Activated CD8-positive, alpha-beta memory T cell treated with anti-CD3 and anti-CD28 coated beads for 1 hour (primary cell): ENCODE data around the gene MAPKAP1.
"Not testable (repeated sequence)": the region's sequence is repeated elsewhere in the genome, so short reads cannot be mapped to it uniquely, and the experiment has no call there.

Experiments used
- DNase-seq, 2 donors: peaks; one replicate each; pipeline ENCODE4 v3.0.0-alpha.2; 2020; ENCODE audit warnings: low read depth in 1 of 2; ENCODE audit errors: extremely low read depth in 1 of 2

The MAPKAP1 gene

DNA sequence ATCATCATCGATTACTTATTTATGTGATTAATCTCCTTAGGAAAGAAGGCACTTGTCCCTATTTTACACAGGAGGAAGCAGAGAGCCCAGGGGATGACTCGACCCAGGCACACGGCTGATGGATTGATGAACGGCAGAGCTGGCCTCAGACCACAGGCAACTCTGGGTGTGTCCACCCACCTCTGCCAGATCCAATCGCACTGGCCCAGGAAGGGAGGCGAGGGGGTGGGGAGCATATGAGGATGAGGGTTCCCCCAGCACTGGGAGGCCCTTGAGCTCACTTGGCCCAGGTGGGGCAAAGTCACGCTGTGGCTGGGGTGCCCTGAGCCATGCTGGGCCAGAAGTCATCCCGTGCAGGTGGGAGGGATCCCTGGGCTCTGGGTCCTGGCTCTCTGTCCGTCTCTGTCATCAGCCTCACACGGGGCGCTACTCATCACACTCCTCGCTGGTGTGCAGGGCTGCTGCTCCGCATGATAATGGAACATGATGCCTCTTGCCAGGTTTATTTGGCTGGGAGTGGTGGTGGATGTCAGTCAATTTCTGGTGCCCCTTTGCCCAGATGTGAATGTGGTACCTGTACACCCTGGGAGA is 285.3 kb downstream of the MAPKAP1 start:
- DNase-seq = no peak

- no peak for DNase-seq
Measured at GRCh38 chr9:125421166-125421565, 285.8 kb downstream of the MAPKAP1 start.

GRCh38 chr9:125418404-125418803 is 288.6 kb downstream of the MAPKAP1 start:
- DNase-seq = no peak

- DNase-seq = no peak
Measured at GRCh38 chr9:125416517-125416916, 290.5 kb downstream of the MAPKAP1 start.

GRCh38 chr9:125415583-125416460 is 291.2 kb downstream of the MAPKAP1 start:
- DNase-seq = no peak

DNA sequence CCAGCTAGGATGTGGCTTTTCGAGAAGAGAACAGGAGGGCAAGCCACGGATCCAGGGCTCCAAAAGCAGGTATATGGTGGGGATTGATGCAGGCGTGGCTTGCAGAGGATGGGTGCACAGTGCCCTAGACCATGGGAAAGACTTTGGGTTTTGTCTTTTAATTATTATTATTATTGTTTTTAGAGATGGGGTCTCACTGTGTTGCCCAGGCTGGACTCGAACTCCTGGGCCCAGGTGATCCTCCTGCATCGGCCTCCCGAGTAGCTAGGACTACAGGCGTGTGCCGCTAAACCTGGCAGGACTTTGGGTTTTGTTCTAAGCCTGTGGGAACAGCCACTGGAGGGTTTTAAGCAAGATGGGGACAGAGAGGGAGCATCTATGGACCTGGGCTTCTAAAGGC is 293.4 kb downstream of the MAPKAP1 start:
- DNase-seq = no peak

DNA sequence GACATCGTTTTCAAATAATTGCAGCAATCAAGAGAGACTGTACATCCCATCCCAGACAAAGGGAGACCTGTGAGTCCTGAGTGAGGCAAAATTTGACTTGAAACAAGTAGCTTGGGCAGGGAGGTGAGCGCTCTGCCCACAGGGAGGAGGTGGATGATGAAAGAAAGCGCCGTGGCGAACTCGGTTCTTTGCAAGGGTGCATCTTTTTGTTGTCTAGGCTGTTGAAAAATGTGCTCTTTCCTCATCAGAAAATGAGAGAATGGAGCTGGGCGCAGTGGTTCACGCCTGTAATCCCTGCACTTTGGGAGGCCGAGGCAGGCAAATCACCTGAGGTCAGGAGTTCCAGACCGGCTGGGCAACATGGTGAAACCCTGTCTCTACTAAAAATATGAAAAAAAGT is 294.8 kb downstream of the MAPKAP1 start:
- no peak for DNase-seq

- DNase-seq = no peak
Measured at GRCh38 chr9:125411171-125411756, 295.7 kb downstream of the MAPKAP1 start.

- DNase-seq = no peak
Measured at GRCh38 chr9:125410522-125410894, 296.5 kb downstream of the MAPKAP1 start.

DNA sequence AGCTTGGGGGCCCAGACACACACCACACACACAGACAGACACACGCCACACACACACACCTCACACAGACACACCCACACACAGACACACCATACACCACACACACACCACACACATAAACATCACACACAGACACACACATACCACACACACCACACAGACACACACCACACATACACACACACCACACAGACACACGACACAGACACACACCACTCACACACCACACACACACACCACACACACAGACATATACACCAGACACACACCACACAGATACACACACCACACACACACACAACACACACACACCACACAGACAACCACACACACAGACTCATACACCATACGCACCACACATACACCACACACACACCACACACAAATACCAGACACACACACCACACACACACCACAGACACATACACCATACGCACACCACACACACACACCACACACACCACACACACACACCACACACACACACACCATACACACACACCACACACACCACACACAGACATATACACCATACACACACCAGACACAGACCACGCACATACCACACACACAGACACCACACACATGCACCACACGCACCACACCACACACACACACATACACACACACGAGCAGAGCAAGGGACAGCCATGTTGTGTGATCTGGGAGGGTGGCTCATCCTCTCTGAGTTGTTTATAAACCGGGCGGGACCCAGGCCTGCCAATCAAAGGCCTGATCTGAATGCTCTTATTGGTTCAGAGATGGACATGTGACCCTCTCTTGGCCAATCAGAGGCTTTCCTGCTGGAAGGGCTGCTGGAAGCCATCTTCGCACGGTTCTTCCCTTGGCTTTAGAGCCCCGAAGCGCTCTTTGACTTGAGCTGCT is 297.1 kb downstream of the MAPKAP1 start:
- DNase-seq = no peak

- no peak for DNase-seq
Measured at GRCh38 chr9:125409217-125409636, 297.8 kb downstream of the MAPKAP1 start.

- DNase-seq = peak; percentile 42 to 69
Measured at GRCh38 chr9:125407974-125408900, 298.8 kb downstream of the MAPKAP1 start.

DNA sequence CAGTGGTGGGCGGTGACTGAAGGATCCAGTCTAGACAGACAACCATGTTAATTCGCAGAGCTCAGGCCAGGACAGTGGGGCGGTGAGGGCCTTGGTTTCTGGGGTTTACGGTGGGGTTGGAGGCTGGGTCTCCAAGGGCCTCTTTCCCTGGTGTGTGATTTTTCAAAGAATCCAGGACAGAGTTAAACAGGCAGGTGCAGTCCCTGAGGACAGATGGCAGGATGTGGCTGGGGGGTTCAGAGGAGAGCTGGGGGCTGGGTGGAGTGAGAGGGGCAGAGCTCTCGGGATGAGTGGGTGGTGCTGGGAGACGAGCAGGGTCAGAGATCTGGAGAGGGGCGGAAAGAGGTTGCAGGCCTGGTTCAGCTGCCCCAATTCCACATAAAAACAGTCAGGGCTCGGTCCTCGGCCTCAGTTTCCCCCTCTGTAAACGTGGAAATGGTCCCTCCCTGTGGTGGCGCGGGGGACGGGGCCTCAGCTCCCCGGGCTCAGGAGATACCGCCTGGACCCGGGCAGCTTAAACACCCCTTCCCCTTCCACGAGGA is 299.5 kb downstream of the MAPKAP1 start:
- DNase-seq = no peak

DNA sequence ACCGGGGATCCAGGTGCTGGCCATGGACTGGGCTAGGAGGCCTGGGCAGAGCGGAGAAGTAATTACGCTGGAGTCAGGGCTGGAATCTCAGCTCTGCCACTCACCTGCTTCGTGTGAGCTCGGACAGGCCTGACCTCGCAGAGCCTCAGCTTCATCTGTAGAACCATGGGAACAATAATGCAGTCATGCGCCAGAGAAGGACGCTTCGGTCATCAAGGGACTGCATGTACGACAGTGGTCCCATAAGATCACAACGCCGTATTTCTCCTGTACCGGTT is 300.3 kb downstream of the MAPKAP1 start:
- no peak for DNase-seq

- no peak for DNase-seq
Measured at GRCh38 chr9:125405938-125406809, 300.8 kb downstream of the MAPKAP1 start.

GRCh38 chr9:125404733-125405132 is 302.3 kb downstream of the MAPKAP1 start:
- DNase-seq = no peak

GRCh38 chr9:125400725-125401716 is 306.0 kb downstream of the MAPKAP1 start:
- DNase-seq = no peak

GRCh38 chr9:125400232-125400631 is 306.8 kb downstream of the MAPKAP1 start:
- not testable (repeated sequence) for DNase-seq
